HG03045 (cell line): ENCODE data around the gene ZNF683.

Experiments used
- ATAC-seq: cut with Tn5 transposase; IDR thresholded peaks from one replicate; pipeline ENCODE4 v1.9.1; 2021; ENCODE audit warnings: mild to moderate bottlenecking, moderate library complexity; ENCODE audit not compliant: unreplicated experiment

The ZNF683 gene

DNA sequence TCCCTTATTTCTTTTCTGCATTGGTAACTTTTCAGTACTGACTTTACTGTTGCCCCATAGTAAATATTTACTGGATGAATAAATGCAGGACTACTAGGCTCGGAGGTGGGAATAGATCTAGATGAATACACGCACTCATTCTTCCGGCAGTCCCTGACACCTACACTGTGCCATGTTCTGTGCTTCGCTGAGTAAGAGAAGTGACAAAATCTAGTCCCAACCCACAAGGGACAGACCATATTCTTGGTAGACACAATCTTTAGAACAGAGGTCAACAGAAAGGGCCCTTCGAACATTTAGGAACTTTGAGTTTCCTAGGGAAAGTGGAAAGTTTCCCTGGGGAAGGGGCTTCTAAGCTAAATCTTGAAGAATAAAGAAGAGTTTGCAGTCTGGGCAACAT is 58.0 kb downstream of the ZNF683 start:
- no peak for ATAC-seq
